ENCODE data around the gene SLC16A3. TPM values are rescaled to one million over a fixed set of nuclear protein-coding genes. Genes with fewer than 3 reads are reported as not detected.

SLC16A3 gene
- total RNA-seq, 2 experiments from 2014 or later = 93.4 to 99.0 TPM

GRCh38 chr17:82223517-82223916 lies 5.3 kb upstream of the SLC16A3 start:
- H3K4me3 ChIP-seq (ENCODE audit: low read length) = no peak overlapping the region
- CTCF ChIA-PET = no interaction called here
- H3K4me1 Mint-ChIP-seq (ENCODE audit: low read depth) = peaks cover 10% of the 10 kb centered on the region
- H3K9me3 ChIP-seq (ENCODE audit: control insufficient read depth in 1 of 2, insufficient read depth in 1 of 2, low read length in 2 of 2) = peaks cover 0 to 4% of the 10 kb centered on the region in 2 experiments
- H3K36me3 ChIP-seq (ENCODE audit: insufficient read depth, low read length) = no peaks in the 10 kb centered on the region
- no peak overlapping the region for H3K27ac ChIP-seq (ENCODE audit: low read depth in 1 of 2, low read length in 2 of 2)
- no peaks in the 10 kb centered on the region for H3K9me3 Mint-ChIP-seq
- DNase-seq (no peak), ATAC-seq (ENCODE audit: poor library complexity) (no peak)
- no peaks in the 10 kb centered on the region for H3K36me3 Mint-ChIP-seq (ENCODE audit: low read depth)
- POLR2A ChIA-PET = no interaction called here
- no peak overlapping the region for H3K4me3 Mint-ChIP-seq
- H3K27me3 Mint-ChIP-seq = no peaks in the 10 kb centered on the region
- H3K27ac Mint-ChIP-seq = no peak overlapping the region
- H3K4me1 ChIP-seq (ENCODE audit: insufficient read depth, low read length) = peaks cover 17% of the 10 kb centered on the region
- intact Hi-C loops (cut with DNase I, micrococcal nuclease) = no loop called here
- TF ChIP-seq CTCF (IDR thresholded peaks at IDR 0.05) = no peak
- H3K27me3 ChIP-seq (ENCODE audit: control insufficient read depth in 1 of 2, insufficient read depth in 2 of 2, low read length in 2 of 2) = no peaks in the 10 kb centered on the region

GRCh38 chr17:82224666-82225065 lies 4.2 kb upstream of the SLC16A3 start:
- peaks cover 10% of the 10 kb centered on the region for H3K4me1 Mint-ChIP-seq (ENCODE audit: low read depth)
- Histone ChIP-seq H3K27me3 (ENCODE audit: control insufficient read depth in 1 of 2, insufficient read depth in 2 of 2, low read length in 2 of 2) (no peaks in the 10 kb centered on the region), H3K36me3 (ENCODE audit: insufficient read depth, low read length) (no peaks in the 10 kb centered on the region), H3K27ac (ENCODE audit: low read depth in 1 of 2, low read length in 2 of 2) (no peak overlapping the region), H3K4me3 (ENCODE audit: low read length) (no peak overlapping the region), H3K9me3 (ENCODE audit: control insufficient read depth in 1 of 2, insufficient read depth in 1 of 2, low read length in 2 of 2) (peaks cover 0 to 4% of the 10 kb centered on the region in 2 experiments), H3K4me1 (ENCODE audit: insufficient read depth, low read length) (peaks cover 23% of the 10 kb centered on the region)
- no peak for TF ChIP-seq CTCF (IDR thresholded peaks at IDR 0.05)
- ATAC-seq (ENCODE audit: poor library complexity) (no peak), DNase-seq (no peak)
- H3K9me3 Mint-ChIP-seq = no peaks in the 10 kb centered on the region
- ChIA-PET CTCF (no interaction called here), POLR2A (no interaction called here)
- intact Hi-C loops (cut with DNase I, micrococcal nuclease) = no loop called here
- no peaks in the 10 kb centered on the region for H3K27me3 Mint-ChIP-seq
- H3K36me3 Mint-ChIP-seq (ENCODE audit: low read depth) = no peaks in the 10 kb centered on the region
- no peak overlapping the region for H3K27ac Mint-ChIP-seq
- no peak overlapping the region for H3K4me3 Mint-ChIP-seq

GRCh38 chr17:82225368-82226029 lies 3.3 kb upstream of the SLC16A3 start:
- Histone ChIP-seq H3K27ac (ENCODE audit: low read depth in 1 of 2, low read length in 2 of 2) (no peak overlapping the region), H3K36me3 (ENCODE audit: insufficient read depth, low read length) (no peaks in the 10 kb centered on the region), H3K4me3 (ENCODE audit: low read length) (no peak overlapping the region), H3K4me1 (ENCODE audit: insufficient read depth, low read length) (peaks cover 32% of the 10 kb centered on the region), H3K27me3 (ENCODE audit: control insufficient read depth in 1 of 2, insufficient read depth in 2 of 2, low read length in 2 of 2) (no peaks in the 10 kb centered on the region), H3K9me3 (ENCODE audit: control insufficient read depth in 1 of 2, insufficient read depth in 1 of 2, low read length in 2 of 2) (no peaks in the 10 kb centered on the region)
- intact Hi-C loops (cut with DNase I, micrococcal nuclease) = no loop called here
- Mint-ChIP-seq H3K9me3 (no peaks in the 10 kb centered on the region), H3K4me1 (ENCODE audit: low read depth) (peaks cover 16% of the 10 kb centered on the region), H3K27me3 (no peaks in the 10 kb centered on the region), H3K4me3 (no peak overlapping the region), H3K27ac (no peak overlapping the region), H3K36me3 (ENCODE audit: low read depth) (no peaks in the 10 kb centered on the region)
- no peak for TF ChIP-seq CTCF (IDR thresholded peaks at IDR 0.05)
- DNase-seq (no peak), ATAC-seq (ENCODE audit: poor library complexity) (no peak)
- ChIA-PET CTCF (no interaction called here), POLR2A (interaction anchor here (0.9 kb wide), 1 partner anchor 13 kb away, joined by 3 read pairs; the partner anchor contains the start of gene CCDC57)
